ENCODE data around the gene TRMT112. TPM values are rescaled to one million over a fixed set of nuclear protein-coding genes. Genes with fewer than 3 reads are reported as not detected.

The TRMT112 gene
- 100 to 1,000 TPM in 3 of 4 donors, 10 to 100 TPM in 1; 99.3 to 188 (median 172) TPM for polyA plus RNA-seq
- long read RNA-seq, donor 1, transcript TRMT112-203 (3 exons, 823 nt): minor isoform, 22 of 487 reads
- long read RNA-seq, donor 1, transcript TRMT112-206 (4 exons, 1,106 nt): major isoform, 239 of 487 reads
- long read RNA-seq, donor 1, transcript TRMT112-204 (2 exons, 559 nt): minor isoform, 10 of 487 reads
- long read RNA-seq, donor 1, transcript TRMT112-205 (3 exons, 659 nt): minor isoform, 5 of 487 reads
- long read RNA-seq, donor 1, partial matches to known transcripts: 182 of 487 reads
- long read RNA-seq, donor 1, other reads (novel, unspliced or antisense): 24 of 487 reads
- long read RNA-seq, donor 2, transcript TRMT112-206 (4 exons, 1,106 nt): major isoform, 50 of 53 reads
- long read RNA-seq, donor 2, partial matches to known transcripts: 0 of 53 reads
- long read RNA-seq, donor 2, other reads (novel, unspliced or antisense): 0 of 53 reads
- long read RNA-seq, donor 3, transcript TRMT112-206 (4 exons, 1,106 nt): major isoform, 88 of 103 reads
- long read RNA-seq, donor 3, transcript TRMT112-204 (2 exons, 559 nt): minor isoform, 5 of 103 reads
- long read RNA-seq, donor 3, transcript TRMT112-203 (3 exons, 823 nt): minor isoform, 9 of 103 reads
- long read RNA-seq, donor 3, partial matches to known transcripts: 0 of 103 reads
- long read RNA-seq, donor 3, other reads (novel, unspliced or antisense): 0 of 103 reads
- long read RNA-seq, donor 4, partial matches to known transcripts: 0 of 3 reads
- long read RNA-seq, donor 4, other reads (novel, unspliced or antisense): 0 of 3 reads
- long read RNA-seq, donor 5, transcript TRMT112-206 (4 exons, 1,106 nt): major isoform, 35 of 270 reads
- long read RNA-seq, donor 5, partial matches to known transcripts: 128 of 270 reads
- long read RNA-seq, donor 5, other reads (novel, unspliced or antisense): 103 of 270 reads
- long read RNA-seq, donor 6, transcript TRMT112-206 (4 exons, 1,106 nt): major isoform, 101 of 113 reads
- long read RNA-seq, donor 6, transcript TRMT112-203 (3 exons, 823 nt): minor isoform, 6 of 113 reads
- long read RNA-seq, donor 6, partial matches to known transcripts: 0 of 113 reads
- long read RNA-seq, donor 6, other reads (novel, unspliced or antisense): 0 of 113 reads
- long read RNA-seq, donor 7: 0 reads
- long read RNA-seq, donor 8, transcript TRMT112-206 (4 exons, 1,106 nt): major isoform, 14 of 15 reads
- long read RNA-seq, donor 8, partial matches to known transcripts: 0 of 15 reads
- long read RNA-seq, donor 8, other reads (novel, unspliced or antisense): 0 of 15 reads
- long read RNA-seq, donor 9, transcript TRMT112-206 (4 exons, 1,106 nt): major isoform, 20 of 133 reads
- long read RNA-seq, donor 9, partial matches to known transcripts: 110 of 133 reads
- long read RNA-seq, donor 9, other reads (novel, unspliced or antisense): 0 of 133 reads
- long read RNA-seq, donor 10, transcript TRMT112-204 (2 exons, 559 nt): minor isoform, 9 of 217 reads
- long read RNA-seq, donor 10, transcript TRMT112-203 (3 exons, 823 nt): minor isoform, 8 of 217 reads
- long read RNA-seq, donor 10, transcript TRMT112-206 (4 exons, 1,106 nt): major isoform, 131 of 217 reads
- long read RNA-seq, donor 10, partial matches to known transcripts: 51 of 217 reads
- long read RNA-seq, donor 10, other reads (novel, unspliced or antisense): 14 of 217 reads

- peak within 1 kb of the TSS; percentile 55 to 94 (median 87) for H3K4me3 ChIP-seq (ENCODE audit: low read depth in 1 of 3, low read length in 3 of 3)
- H3K4me1 ChIP-seq (ENCODE audit: control insufficient read depth in 3 of 3, insufficient read depth in 2 of 3, low read depth in 1 of 3, low read length in 2 of 3): peaks cover under 1 to 41% (median 3%) of the 10 kb centered on the region in 3 donors
- 0% methylated on average over 40 to 43 of the region's 43 CpGs for WGBS, 3 donors
- DNase-seq: peak; percentile 98 to 99
- H3K9me3 ChIP-seq (ENCODE audit: control insufficient read depth in 2 of 2, insufficient read depth in 1 of 2, low read depth in 1 of 2, low read length in 1 of 2): no peaks in the 10 kb centered on the region
- H3K36me3 ChIP-seq (ENCODE audit: control insufficient read depth in 3 of 3, insufficient read depth in 2 of 3, low read depth in 1 of 3, low read length in 3 of 3): peaks cover 0 to 79% (median 15%) of the 10 kb centered on the region in 3 donors
- no peak for FAIRE-seq
- H3K27ac ChIP-seq (ENCODE audit: low read depth in 1 of 3, low read length in 2 of 3): peak within 1 kb of the TSS; percentile 96 to 98 (median 98)
- no peaks in the 10 kb centered on the region for H3K27me3 ChIP-seq (ENCODE audit: control insufficient read depth in 3 of 3, insufficient read depth in 3 of 3, low read length in 3 of 3)
Observed at GRCh38 chr11:64317325-64317960, at the start of gene TRMT112. TSS of gene TRMT112 (minus strand) at chr11:64317559. CDS start at chr11:64317526, 33 bp downstream.

- Histone ChIP-seq H3K27ac (ENCODE audit: low read depth in 1 of 3, low read length in 2 of 3) (no peak overlapping the region), H3K36me3 (ENCODE audit: control insufficient read depth in 3 of 3, insufficient read depth in 2 of 3, low read depth in 1 of 3, low read length in 3 of 3) (peaks cover 27 to 77% (median 46%) of the 10 kb centered on the region in 3 donors), H3K4me3 (ENCODE audit: low read depth in 1 of 3, low read length in 3 of 3) (no peak overlapping the region), H3K27me3 (ENCODE audit: control insufficient read depth in 3 of 3, insufficient read depth in 3 of 3, low read length in 3 of 3) (peaks cover 0 to 9% (median 0%) of the 10 kb centered on the region in 3 donors), H3K4me1 (ENCODE audit: control insufficient read depth in 3 of 3, insufficient read depth in 2 of 3, low read depth in 1 of 3, low read length in 2 of 3) (no peaks in the 10 kb centered on the region), H3K9me3 (ENCODE audit: control insufficient read depth in 2 of 2, insufficient read depth in 1 of 2, low read depth in 1 of 2, low read length in 1 of 2) (no peaks in the 10 kb centered on the region)
- DNase-seq: no peak
- no peak for FAIRE-seq
- 89 to 96% (median 94%) methylated on average over 1 of the region's 1 CpG for whole genome bisulfite sequencing, 3 donors
Observed at GRCh38 chr11:64366751-64367150, 49.4 kb upstream of the TRMT112 start.

GRCh38 chr11:64364911-64365310, 47.6 kb upstream of the TRMT112 start:
- no peak for DNase-seq
- WGBS, 3 donors: 83 to 96% (median 86%) methylated on average over 4 of the region's 4 CpGs
- Histone ChIP-seq H3K27ac (ENCODE audit: low read depth in 1 of 3, low read length in 2 of 3) (no peak overlapping the region), H3K4me1 (ENCODE audit: control insufficient read depth in 3 of 3, insufficient read depth in 2 of 3, low read depth in 1 of 3, low read length in 2 of 3) (peaks cover 0 to 2% (median under 1%) of the 10 kb centered on the region in 3 donors), H3K36me3 (ENCODE audit: control insufficient read depth in 3 of 3, insufficient read depth in 2 of 3, low read depth in 1 of 3, low read length in 3 of 3) (peaks cover 28 to 82% (median 42%) of the 10 kb centered on the region in 3 donors), H3K9me3 (ENCODE audit: control insufficient read depth in 2 of 2, insufficient read depth in 1 of 2, low read depth in 1 of 2, low read length in 1 of 2) (no peaks in the 10 kb centered on the region), H3K27me3 (ENCODE audit: control insufficient read depth in 3 of 3, insufficient read depth in 3 of 3, low read length in 3 of 3) (peaks cover 0 to 9% (median 0%) of the 10 kb centered on the region in 3 donors), H3K4me3 (ENCODE audit: low read depth in 1 of 3, low read length in 3 of 3) (no peak overlapping the region)
- FAIRE-seq: no peak

- FAIRE-seq (no peak), DNase-seq (no peak)
- H3K4me3 ChIP-seq (ENCODE audit: low read depth in 1 of 3, low read length in 3 of 3): no peak overlapping the region
- H3K9me3 ChIP-seq (ENCODE audit: control insufficient read depth in 2 of 2, insufficient read depth in 1 of 2, low read depth in 1 of 2, low read length in 1 of 2): no peaks in the 10 kb centered on the region
- H3K27me3 ChIP-seq (ENCODE audit: control insufficient read depth in 3 of 3, insufficient read depth in 3 of 3, low read length in 3 of 3): peaks cover 0 to 9% (median 0%) of the 10 kb centered on the region in 3 donors
- 83 to 92% (median 86%) methylated on average over 6 of the region's 6 CpGs for WGBS, 3 donors
- peaks cover 28 to 78% (median 37%) of the 10 kb centered on the region in 3 donors for H3K36me3 ChIP-seq (ENCODE audit: control insufficient read depth in 3 of 3, insufficient read depth in 2 of 3, low read depth in 1 of 3, low read length in 3 of 3)
- peaks cover 2 to 7% (median 2%) of the 10 kb centered on the region in 3 donors for H3K4me1 ChIP-seq (ENCODE audit: control insufficient read depth in 3 of 3, insufficient read depth in 2 of 3, low read depth in 1 of 3, low read length in 2 of 3)
- no peak overlapping the region for H3K27ac ChIP-seq (ENCODE audit: low read depth in 1 of 3, low read length in 2 of 3)
Observed at GRCh38 chr11:64364435-64364834, 47.1 kb upstream of the TRMT112 start.

DNA sequence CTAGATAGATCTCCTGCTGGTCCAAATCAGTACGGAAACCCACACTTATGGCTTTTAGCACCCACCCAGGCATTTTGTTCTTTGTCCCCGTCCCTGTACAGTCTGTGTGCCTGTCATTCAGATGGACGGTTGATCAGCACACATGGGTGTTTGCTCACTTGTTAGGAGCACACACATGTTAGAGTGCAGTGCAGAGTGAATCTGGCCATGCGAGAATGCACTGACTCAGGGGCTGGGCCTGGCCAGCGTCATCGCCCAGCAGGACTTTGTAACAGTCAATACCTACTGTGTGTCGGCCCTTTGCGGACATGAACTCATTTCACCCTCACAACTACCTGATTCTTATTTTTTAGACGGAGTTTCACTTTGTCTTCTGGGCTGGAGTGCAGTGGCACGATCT, 45.0 kb upstream of the TRMT112 start:
- H3K4me1 ChIP-seq (ENCODE audit: control insufficient read depth in 3 of 3, insufficient read depth in 2 of 3, low read depth in 1 of 3, low read length in 2 of 3): peaks cover 2 to 24% (median 9%) of the 10 kb centered on the region in 3 donors
- 93 to 97% (median 96%) methylated on average over 10 of the region's 10 CpGs for WGBS, 3 donors
- no peak overlapping the region for H3K27ac ChIP-seq (ENCODE audit: low read depth in 1 of 3, low read length in 2 of 3)
- no peaks in the 10 kb centered on the region for H3K9me3 ChIP-seq (ENCODE audit: control insufficient read depth in 2 of 2, insufficient read depth in 1 of 2, low read depth in 1 of 2, low read length in 1 of 2)
- H3K27me3 ChIP-seq (ENCODE audit: control insufficient read depth in 3 of 3, insufficient read depth in 3 of 3, low read length in 3 of 3): no peaks in the 10 kb centered on the region
- no peak for DNase-seq
- no peak for FAIRE-seq
- H3K4me3 ChIP-seq (ENCODE audit: low read depth in 1 of 3, low read length in 3 of 3): no peak overlapping the region
- peaks cover 20 to 60% (median 21%) of the 10 kb centered on the region in 3 donors for H3K36me3 ChIP-seq (ENCODE audit: control insufficient read depth in 3 of 3, insufficient read depth in 2 of 3, low read depth in 1 of 3, low read length in 3 of 3)

- no peaks in the 10 kb centered on the region for H3K9me3 ChIP-seq (ENCODE audit: control insufficient read depth in 2 of 2, insufficient read depth in 1 of 2, low read depth in 1 of 2, low read length in 1 of 2)
- no peak overlapping the region for H3K27ac ChIP-seq (ENCODE audit: low read depth in 1 of 3, low read length in 2 of 3)
- H3K27me3 ChIP-seq (ENCODE audit: control insufficient read depth in 3 of 3, insufficient read depth in 3 of 3, low read length in 3 of 3): no peaks in the 10 kb centered on the region
- WGBS, 3 donors: 91 to 94% (median 94%) methylated on average over 14 to 18 of the region's 18 CpGs
- no peak for FAIRE-seq
- peaks cover 18 to 57% (median 21%) of the 10 kb centered on the region in 3 donors for H3K36me3 ChIP-seq (ENCODE audit: control insufficient read depth in 3 of 3, insufficient read depth in 2 of 3, low read depth in 1 of 3, low read length in 3 of 3)
- DNase-seq: no peak
- H3K4me3 ChIP-seq (ENCODE audit: low read depth in 1 of 3, low read length in 3 of 3): no peak overlapping the region
- H3K4me1 ChIP-seq (ENCODE audit: control insufficient read depth in 3 of 3, insufficient read depth in 2 of 3, low read depth in 1 of 3, low read length in 2 of 3): peaks cover 2 to 29% (median 9%) of the 10 kb centered on the region in 3 donors
Observed at GRCh38 chr11:64361659-64362058, 44.3 kb upstream of the TRMT112 start.

GRCh38 chr11:64360448-64360921, 43.1 kb upstream of the TRMT112 start:
- 73 to 84% (median 75%) methylated on average over 13 of the region's 13 CpGs for WGBS, 3 donors
- H3K9me3 ChIP-seq (ENCODE audit: control insufficient read depth in 2 of 2, insufficient read depth in 1 of 2, low read depth in 1 of 2, low read length in 1 of 2): no peaks in the 10 kb centered on the region
- no peaks in the 10 kb centered on the region for H3K27me3 ChIP-seq (ENCODE audit: control insufficient read depth in 3 of 3, insufficient read depth in 3 of 3, low read length in 3 of 3)
- peaks cover 2 to 34% (median 9%) of the 10 kb centered on the region in 3 donors for H3K4me1 ChIP-seq (ENCODE audit: control insufficient read depth in 3 of 3, insufficient read depth in 2 of 3, low read depth in 1 of 3, low read length in 2 of 3)
- no peak for FAIRE-seq
- peaks cover 10 to 46% (median 17%) of the 10 kb centered on the region in 3 donors for H3K36me3 ChIP-seq (ENCODE audit: control insufficient read depth in 3 of 3, insufficient read depth in 2 of 3, low read depth in 1 of 3, low read length in 3 of 3)
- no peak overlapping the region for H3K4me3 ChIP-seq (ENCODE audit: low read depth in 1 of 3, low read length in 3 of 3)
- no peak for DNase-seq
- H3K27ac ChIP-seq (ENCODE audit: low read depth in 1 of 3, low read length in 2 of 3): no peak overlapping the region
